ENCODE results near the gene SLC23A2.

SLC23A2 gene

DNA sequence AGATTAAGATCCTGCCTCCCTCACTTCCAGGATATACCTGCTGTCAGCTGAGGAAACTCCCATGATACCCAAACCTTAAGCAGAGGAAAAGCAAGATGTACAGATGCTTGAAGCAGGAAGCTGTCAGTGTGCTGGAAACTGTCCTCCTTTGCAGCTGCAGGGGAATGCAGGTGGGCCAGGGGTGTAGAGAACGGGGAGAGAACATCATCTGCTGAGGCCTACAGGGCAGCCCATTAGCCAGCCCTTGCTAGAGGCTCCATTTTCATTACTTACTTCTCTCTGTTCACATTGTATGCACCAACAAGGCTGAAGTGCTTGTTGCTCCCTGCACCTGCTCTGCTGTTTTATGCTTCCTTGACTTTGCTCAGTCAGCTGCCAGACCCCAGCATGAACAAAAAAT lies 160.5 kb downstream of the SLC23A2 start:
- ChIA-PET POLR2A (no interaction called here), CTCF (interaction anchor here (0.7 to 0.9 kb wide), 2 partner anchors 66 to 115 kb away, joined by 3 read pairs; no protein-coding TSS in a partner anchor)
- H3K9me3 ChIP-seq (ENCODE audit: control insufficient read depth, insufficient read depth, low read depth, low read length) = no peaks in the 10 kb centered on the region
- no peak overlapping the region for H3K27ac ChIP-seq (ENCODE audit: extremely low read depth, low read depth, low read length)
- no peaks in the 10 kb centered on the region for H3K4me1 ChIP-seq (ENCODE audit: control insufficient read depth, insufficient read depth, low read length)
- no peaks in the 10 kb centered on the region for H3K36me3 ChIP-seq (ENCODE audit: control insufficient read depth in 2 of 2, insufficient read depth in 1 of 2, low read length in 2 of 2)
- no peak overlapping the region for H3K4me3 ChIP-seq (ENCODE audit: low read depth, low read length)
- no peak for TF ChIP-seq ZNF2 (tag by site-specific recombination; IDR thresholded peaks at IDR 0.05)
- TF ChIP-seq ZNF670 (tag by site-specific recombination; IDR thresholded peaks at IDR 0.05; ENCODE audit: low read depth) = no peak
- no peak for TF ChIP-seq ZNF274 (IDR thresholded peaks at IDR 0.05; ENCODE audit: low read length)
- TF ChIP-seq ZNF274 (tag by site-specific recombination; IDR thresholded peaks at IDR 0.05; ENCODE audit: borderline replicate concordance) = no peak
- TF ChIP-seq ZNF155 (tag by site-specific recombination; IDR thresholded peaks at IDR 0.05) = no peak
- no peak for TF ChIP-seq ZNF121 (tag by site-specific recombination; IDR thresholded peaks at IDR 0.05)
- TF ChIP-seq ZNF391 (tag by site-specific recombination; IDR thresholded peaks at IDR 0.05; ENCODE audit: borderline replicate concordance, low read depth) = no peak
- TF ChIP-seq TCF7L2 (IDR thresholded peaks at IDR 0.05; ENCODE audit: borderline replicate concordance, low read depth, low read length) = no peak
- no peak for TF ChIP-seq ZNF658 (tag by site-specific recombination; IDR thresholded peaks at IDR 0.05)
- TF ChIP-seq ZFP37 (tag by site-specific recombination; IDR thresholded peaks at IDR 0.05) = no peak
- TF ChIP-seq ZNF777 (tag by site-specific recombination; IDR thresholded peaks at IDR 0.05; ENCODE audit: borderline replicate concordance) = no peak
- no peak for TF ChIP-seq HOXD13 (CRISPR knock-in tag; IDR thresholded peaks at IDR 0.05; ENCODE audit: borderline replicate concordance)
- TF ChIP-seq EGR2 (tag by site-specific recombination; IDR thresholded peaks at IDR 0.05; ENCODE audit: low read depth) = no peak
- no peak for TF ChIP-seq GLIS2 (tag by site-specific recombination; IDR thresholded peaks at IDR 0.05)
- no peak for TF ChIP-seq GFI1B (tag by site-specific recombination; IDR thresholded peaks at IDR 0.05)
- TF ChIP-seq, protein P1, sequence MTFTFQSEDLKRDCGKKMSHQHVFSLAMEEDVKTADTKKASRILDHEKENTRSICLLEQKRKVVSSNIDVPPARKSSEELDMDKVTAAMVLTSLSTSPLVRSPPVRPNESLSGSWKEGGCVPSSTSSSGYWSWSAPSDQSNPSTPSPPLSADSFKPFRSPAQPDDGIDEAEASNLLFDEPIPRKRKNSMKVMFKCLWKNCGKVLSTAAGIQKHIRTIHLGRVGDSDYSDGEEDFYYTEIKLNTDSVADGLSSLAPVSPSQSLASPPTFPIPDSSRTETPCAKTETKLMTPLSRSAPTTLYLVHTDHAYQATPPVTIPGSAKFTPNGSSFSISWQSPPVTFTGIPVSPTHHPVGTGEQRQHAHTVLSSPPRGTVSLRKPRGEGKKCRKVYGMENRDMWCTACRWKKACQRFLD (tag by site-specific recombination; IDR thresholded peaks at IDR 0.05) = no peak
- no peak for TF ChIP-seq ZNF366 (tag by site-specific recombination; conservative IDR thresholded peaks at IDR 0.05)
- TF ChIP-seq ZNF302 (tag by site-specific recombination; IDR thresholded peaks at IDR 0.05; ENCODE audit: low read depth) = no peak

DNA sequence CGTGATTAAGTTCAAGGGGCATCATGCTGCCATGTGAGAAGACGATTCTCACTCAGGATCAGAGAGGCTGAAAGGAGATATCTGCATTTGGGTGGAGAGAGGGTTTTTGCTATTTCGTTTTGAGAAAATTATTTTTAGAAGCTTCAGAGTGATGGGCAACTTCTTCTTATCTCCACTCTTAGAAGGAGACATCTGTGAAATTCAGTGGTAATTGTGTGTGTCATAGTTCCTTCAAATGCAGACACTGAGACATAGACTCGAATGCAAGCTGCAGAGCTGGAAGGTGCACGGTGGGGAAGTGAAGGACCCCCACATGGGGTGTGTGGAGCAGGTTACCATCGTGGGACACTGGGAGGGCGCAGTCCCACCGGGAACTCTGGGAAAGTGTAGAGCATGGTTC lies 162.8 kb downstream of the SLC23A2 start:
- Histone ChIP-seq H3K4me3 (ENCODE audit: low read depth, low read length) (no peak overlapping the region), H3K36me3 (ENCODE audit: control insufficient read depth in 2 of 2, insufficient read depth in 1 of 2, low read length in 2 of 2) (no peaks in the 10 kb centered on the region), H3K9me3 (ENCODE audit: control insufficient read depth, insufficient read depth, low read depth, low read length) (no peaks in the 10 kb centered on the region), H3K27ac (ENCODE audit: extremely low read depth, low read depth, low read length) (no peak overlapping the region), H3K4me1 (ENCODE audit: control insufficient read depth, insufficient read depth, low read length) (no peaks in the 10 kb centered on the region)
- ChIA-PET CTCF (no interaction called here), POLR2A (no interaction called here)
- no peak for TF ChIP-seq WT1 (tag by site-specific recombination; IDR thresholded peaks at IDR 0.05)
- TF ChIP-seq, protein P2, sequence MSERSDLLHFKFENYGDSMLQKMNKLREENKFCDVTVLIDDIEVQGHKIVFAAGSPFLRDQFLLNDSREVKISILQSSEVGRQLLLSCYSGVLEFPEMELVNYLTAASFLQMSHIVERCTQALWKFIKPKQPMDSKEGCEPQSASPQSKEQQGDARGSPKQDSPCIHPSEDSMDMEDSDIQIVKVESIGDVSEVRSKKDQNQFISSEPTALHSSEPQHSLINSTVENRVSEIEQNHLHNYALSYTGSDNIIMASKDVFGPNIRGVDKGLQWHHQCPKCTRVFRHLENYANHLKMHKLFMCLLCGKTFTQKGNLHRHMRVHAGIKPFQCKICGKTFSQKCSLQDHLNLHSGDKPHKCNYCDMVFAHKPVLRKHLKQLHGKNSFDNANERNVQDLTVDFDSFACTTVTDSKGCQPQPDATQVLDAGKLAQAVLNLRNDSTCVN (tag by site-specific recombination; optimal IDR thresholded peaks at IDR 0.05) = no peak
- TF ChIP-seq ZNF600 (tag by site-specific recombination; IDR thresholded peaks at IDR 0.05) = no peak
- TF ChIP-seq, protein P3, sequence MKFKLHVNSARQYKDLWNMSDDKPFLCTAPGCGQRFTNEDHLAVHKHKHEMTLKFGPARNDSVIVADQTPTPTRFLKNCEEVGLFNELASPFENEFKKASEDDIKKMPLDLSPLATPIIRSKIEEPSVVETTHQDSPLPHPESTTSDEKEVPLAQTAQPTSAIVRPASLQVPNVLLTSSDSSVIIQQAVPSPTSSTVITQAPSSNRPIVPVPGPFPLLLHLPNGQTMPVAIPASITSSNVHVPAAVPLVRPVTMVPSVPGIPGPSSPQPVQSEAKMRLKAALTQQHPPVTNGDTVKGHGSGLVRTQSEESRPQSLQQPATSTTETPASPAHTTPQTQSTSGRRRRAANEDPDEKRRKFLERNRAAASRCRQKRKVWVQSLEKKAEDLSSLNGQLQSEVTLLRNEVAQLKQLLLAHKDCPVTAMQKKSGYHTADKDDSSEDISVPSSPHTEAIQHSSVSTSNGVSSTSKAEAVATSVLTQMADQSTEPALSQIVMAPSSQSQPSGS (tag by site-specific recombination; IDR thresholded peaks at IDR 0.05; ENCODE audit: low read depth) = no peak
- TF ChIP-seq ZXDB (tag by site-specific recombination; IDR thresholded peaks at IDR 0.05) = no peak
- TF ChIP-seq ZNF311 (tag by site-specific recombination; IDR thresholded peaks at IDR 0.05; ENCODE audit: borderline replicate concordance) = no peak
- no peak for TF ChIP-seq ZNF544 (tag by site-specific recombination; IDR thresholded peaks at IDR 0.05)
- TF ChIP-seq ZNF776 (tag by site-specific recombination; IDR thresholded peaks at IDR 0.05; ENCODE audit: borderline replicate concordance) = no peak
- TF ChIP-seq SCRT1 (tag by site-specific recombination; IDR thresholded peaks at IDR 0.05; ENCODE audit: borderline replicate concordance) = no peak

Measured in HEK293 (cell line).